ENCODE results near the gene RGL2.
"Not testable (repeated sequence)": the region's sequence is repeated elsewhere in the genome, so short reads cannot be mapped to it uniquely, and the experiment has no call there.

RGL2 gene

GRCh38 chr6:33273924-33274902 lies 24.5 kb downstream of the RGL2 start:
- no peak for DNase-seq (ENCODE audit: low read depth in 2 of 2)

- no peak for DNase-seq (ENCODE audit: low read depth in 2 of 2)
These were observed 25.4 kb downstream of the RGL2 start for GRCh38 chr6:33273129-33273923.

DNA sequence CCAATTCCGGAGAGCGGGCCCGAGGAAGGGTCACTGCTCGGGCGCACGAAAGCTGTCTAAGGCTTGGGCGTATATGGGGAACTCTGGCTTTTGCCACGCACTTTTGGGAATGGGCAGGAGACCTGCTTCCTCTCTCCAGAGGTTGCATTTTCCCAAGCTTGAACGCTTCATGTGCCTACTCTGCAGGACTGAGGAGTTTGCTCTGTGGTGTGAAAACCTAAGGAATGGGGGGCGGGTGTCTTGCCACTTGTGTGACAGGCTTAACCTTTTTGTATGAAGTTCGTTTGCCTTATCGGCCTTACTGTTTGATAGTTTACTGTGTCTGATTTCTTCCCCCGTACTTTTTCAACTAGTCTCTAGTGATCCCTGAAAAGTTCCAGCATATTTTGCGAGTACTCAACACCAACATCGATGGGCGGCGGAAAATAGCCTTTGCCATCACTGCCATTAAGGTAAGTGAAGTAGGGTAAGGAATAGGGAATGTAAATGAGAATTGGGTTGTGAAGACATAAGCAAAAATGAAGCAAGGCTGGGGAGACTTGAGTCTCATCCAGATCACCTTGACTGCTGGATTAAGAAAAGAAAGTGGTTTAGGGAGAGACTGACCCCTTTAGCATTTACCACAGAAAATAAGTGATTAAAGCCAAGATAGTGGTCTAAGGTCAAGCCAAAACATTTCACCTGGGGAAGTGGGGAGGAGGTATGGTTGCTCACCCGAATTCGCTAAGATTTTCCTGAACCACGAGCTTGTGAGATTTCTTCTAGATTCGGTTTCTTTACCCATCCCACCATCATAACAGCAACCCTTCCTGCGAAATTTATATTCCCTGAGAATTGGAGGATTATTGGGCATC lies 26.2 kb downstream of the RGL2 start:
- DNase-seq (ENCODE audit: low read depth in 2 of 2), result no peak

GRCh38 chr6:33271468-33272274 lies 27.1 kb downstream of the RGL2 start, which contains the start of the genes RPS18 and VPS52:
TSS of gene RPS18 (plus strand) at chr6:33272075. CDS start at chr6:33272120, 45 bp downstream.
TSS of gene VPS52 (minus strand) at chr6:33271876. CDS start at chr6:33271675, 201 bp downstream.
- DNase-seq (ENCODE audit: low read depth in 2 of 2), result peak; percentile 76 to 81

DNA sequence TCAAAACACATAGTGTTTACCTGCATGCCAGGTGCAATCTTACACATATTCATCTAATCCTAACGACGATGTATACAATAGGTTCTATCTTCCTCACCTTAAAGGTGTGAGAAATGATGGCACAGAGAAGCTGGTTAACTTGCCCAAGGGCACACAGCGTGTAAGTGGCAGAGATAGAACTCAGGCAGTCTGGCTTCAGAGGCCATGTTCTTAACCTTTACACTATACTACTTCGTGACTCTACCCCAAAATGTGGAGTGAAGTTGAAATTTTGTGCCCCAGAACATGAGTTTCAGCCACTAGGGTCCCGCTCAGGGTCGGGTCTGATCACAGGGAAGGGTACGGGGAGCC lies 27.6 kb downstream of the RGL2 start:
- DNase-seq (ENCODE audit: low read depth in 2 of 2), result no peak

DNA sequence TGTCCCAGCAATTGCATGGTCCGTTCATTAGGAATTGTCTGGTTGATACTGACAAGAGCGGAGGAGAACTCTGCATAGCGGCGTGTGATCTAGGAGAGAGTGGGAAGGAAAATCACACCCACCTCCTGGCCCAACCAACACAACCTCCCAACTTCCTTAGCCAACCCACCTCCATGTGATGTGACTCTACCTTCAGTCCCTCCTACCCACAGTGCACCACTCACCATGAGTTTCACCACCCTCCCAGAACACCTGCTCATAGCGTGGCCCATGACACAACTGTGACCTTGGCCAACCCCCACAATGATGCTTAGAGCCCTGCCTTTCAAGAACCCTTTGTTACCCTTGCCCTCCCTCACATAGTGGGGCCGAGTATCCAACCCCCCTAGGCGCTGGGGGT lies 34.7 kb downstream of the RGL2 start:
- DNase-seq (ENCODE audit: low read depth in 2 of 2), result no peak

GRCh38 chr6:33262490-33262889 lies 36.3 kb downstream of the RGL2 start:
- DNase-seq (ENCODE audit: low read depth in 2 of 2), result not testable (repeated sequence)

DNA sequence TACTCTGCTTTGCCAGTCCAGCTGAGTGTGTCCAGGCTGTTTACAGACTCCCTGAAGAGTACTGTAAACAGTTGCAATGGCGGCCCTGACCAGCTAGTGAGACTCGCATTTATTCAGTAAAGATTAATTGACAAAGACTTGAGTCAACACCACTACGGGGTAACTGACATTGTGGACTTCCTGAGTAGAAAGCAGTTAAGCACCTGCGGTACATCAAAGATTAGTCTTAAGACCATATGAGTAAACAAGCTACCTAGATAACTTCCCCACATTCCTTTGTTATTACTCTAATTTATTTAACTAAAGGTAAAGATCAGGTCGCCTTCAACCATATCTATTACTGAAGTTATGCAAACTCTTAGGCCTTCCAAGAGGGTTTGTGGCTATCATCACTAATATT lies 39.7 kb downstream of the RGL2 start:
- DNase-seq (ENCODE audit: low read depth in 2 of 2), result no peak

GRCh38 chr6:33254591-33254990 lies 44.2 kb downstream of the RGL2 start:
- DNase-seq (ENCODE audit: low read depth in 2 of 2), result no peak

DNA sequence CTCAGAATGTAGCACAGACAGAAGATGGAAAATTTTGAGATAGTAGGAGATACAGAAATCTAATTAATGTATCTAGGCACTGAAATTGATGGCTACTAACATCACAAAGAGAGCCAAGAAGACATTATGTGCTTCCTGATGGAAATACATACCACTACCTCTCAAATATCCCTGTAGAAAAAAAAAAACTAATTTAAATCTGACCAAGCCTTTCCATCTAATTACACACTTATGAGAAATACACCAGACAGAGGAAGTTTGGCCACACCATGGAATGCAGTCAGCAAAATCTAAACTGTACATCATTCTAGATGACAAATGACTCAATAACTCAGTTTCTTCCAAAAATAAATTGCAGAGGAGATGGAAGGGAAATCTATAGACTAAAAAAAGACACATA lies 46.0 kb downstream of the RGL2 start:
- DNase-seq (ENCODE audit: low read depth in 2 of 2), result no peak

GRCh38 chr6:33251395-33252012 lies 47.2 kb downstream of the RGL2 start:
- DNase-seq (ENCODE audit: low read depth in 2 of 2), result no peak

DNA sequence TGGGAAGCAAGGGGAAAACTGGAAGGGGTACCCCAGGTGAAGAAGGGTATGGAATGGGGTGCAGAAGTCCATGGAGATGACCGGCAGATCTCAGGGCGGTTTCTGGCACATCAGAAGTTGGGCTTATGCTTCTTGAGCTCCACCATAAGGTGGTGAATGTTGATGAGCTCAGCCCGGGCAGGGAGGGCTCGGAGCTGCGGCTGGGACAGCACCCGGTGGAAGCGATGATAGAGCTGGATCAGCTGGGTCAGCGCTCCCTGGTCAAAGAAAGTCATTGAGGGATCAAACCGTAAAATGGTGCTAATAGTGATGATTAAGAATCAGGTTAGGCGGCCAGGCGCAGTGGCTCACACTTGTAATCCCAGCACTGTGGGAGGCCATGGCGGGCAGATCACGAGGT lies 48.0 kb downstream of the RGL2 start:
- DNase-seq (ENCODE audit: low read depth in 2 of 2), result no peak

DNA sequence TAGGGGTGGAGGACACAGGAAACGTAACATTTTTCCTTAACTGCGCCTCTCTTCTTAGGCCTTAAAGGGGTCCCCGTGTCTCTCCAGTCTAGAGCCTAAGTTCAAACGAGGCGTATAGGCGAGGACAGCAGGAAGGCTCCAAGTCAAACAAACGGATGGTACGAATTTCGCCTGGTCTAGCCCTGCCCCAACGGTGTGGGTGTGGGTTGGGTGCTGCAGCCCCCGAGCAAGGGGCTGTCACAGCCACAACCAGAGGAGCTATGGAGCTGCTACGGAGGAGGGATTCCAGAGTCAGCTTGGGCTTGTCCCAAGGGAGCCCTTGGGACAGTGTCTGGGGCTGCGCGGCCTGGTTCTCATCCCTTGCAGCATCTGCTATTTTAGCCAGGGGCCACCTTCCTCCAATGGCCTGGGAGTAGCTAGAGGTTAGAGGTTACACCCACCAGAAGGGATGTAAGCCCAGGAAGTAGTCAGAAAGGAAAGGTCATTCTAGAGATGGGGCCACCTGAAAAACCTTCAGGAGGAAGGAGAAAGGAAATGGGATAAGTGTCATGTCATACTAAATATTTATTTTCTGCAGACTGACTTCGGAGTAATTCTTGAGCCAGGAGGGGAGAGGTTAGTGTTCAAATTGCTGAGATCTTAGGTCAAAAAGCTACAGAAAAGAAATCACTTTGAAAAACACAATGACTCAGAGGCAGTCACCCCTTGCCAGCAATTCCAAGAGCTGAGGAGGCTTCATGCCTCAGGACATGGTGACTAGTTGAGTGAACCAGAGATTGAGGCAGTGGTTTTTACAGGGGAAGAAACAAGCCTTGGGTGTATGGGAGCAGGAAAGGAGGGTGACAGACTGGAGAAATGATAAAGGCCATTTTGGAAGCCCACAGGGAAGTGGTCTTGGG lies 48.8 kb downstream of the RGL2 start:
- no peak for DNase-seq (ENCODE audit: low read depth in 2 of 2)

DNA sequence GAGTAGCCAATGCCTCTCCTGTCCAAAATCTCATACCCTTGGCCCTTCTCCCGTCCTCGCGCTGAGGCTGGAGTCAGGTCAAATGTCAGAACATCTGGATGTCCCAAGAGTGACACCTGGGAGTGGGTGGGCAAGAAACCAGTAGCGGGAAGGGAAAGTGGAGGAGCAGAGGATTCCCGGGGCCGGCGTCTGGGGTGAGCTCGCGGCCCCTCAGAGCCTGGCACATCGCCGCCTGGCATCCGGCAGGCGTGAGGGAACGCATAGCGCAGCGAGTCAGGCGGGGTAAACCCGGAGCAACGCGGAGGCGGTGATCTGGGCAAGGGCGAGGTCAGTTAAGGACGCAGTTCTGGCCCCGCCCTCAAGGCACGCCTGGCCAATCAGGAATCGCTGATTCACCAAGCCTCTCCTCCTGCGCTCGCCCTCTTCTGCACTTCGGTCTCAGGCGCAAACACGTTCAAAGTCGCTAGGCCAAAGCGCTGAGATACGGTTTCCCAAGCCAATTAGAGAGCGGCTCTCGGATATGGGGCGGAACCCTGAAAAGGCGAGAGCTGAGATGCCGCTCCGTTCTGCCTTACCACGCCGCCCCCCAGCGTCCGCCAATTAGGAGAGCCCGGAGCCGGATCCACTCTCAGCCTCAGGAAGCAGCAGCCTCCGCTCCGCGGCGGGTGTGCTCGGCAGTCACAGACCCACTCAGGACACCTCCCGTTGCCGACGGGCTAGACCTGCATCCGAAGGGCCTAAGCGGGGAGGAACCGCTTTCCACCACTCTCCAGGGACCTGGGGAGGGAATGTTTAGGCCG lies 49.6 kb downstream of the RGL2 start:
- peak; percentile 85 to 86 for DNase-seq (ENCODE audit: low read depth in 2 of 2)

DNA sequence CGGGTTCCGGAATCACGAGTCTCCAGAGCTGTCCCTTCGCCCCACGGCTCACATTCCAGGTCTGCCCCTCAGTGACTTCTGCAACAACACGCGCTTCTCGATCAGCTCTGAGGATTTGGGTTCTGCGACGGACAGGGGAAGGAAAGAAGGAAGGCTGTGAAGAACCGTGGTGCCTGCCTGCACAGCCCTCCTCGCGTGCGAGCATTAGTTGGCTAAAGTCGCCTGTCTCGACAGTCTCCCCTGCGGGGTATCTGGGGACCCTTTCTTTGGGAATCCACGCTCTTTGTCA lies 50.2 kb downstream of the RGL2 start:
- no peak for DNase-seq (ENCODE audit: low read depth in 2 of 2)

DNA sequence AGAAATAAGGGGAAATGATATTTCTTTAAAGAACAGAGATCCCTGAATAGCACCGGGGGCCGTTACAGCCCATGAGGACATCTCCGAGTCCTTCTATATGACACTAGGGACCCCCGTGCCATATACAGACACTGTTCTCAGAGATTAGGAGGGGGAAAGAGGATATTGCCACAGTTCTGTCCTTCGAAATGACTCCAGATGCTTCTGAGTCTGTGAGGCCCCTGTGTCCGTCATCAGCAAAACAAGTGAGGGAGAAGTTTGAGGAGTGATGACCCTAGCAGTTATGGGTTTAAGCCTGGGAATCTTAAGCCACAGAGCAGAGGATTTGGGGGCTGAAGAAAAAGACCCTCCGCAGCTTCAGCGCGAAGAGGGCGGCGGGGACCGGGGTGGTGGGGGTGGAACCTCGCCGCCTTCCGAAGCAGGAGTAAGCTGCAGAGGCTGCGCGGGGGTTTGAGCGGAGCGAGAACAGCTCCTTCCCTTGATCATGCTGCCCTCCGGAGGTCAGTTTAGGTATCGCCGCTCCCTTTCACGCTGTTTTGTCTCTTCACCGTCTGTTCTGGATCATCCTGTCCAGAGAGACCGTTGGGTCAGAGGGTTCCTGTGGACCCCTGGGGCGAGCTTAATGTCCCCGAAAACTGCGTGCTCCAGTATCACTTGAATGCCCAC lies 50.6 kb downstream of the RGL2 start:
- peak; percentile 81 to 86 for DNase-seq (ENCODE audit: low read depth in 2 of 2)

- no peak for DNase-seq (ENCODE audit: low read depth in 2 of 2)
These were observed 55.3 kb downstream of the RGL2 start for GRCh38 chr6:33243476-33243875.

DNA sequence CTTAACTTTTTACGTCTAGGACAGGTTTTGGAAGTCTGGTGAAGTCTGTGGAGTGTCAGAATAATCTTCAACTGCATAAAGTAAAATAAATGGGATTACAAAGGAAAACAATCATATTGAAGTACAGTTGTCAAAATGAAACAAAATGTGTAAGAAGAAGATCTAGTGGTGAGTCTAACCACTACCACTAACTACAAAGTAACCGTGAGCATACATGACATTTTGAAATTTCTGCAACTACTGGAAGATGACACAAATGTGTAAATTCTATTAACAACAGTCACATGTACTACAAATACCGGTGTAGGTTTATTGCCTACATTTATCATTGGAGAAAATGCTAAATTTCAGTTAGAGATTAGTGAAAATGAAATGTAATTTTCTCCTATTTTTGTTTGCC lies 56.8 kb downstream of the RGL2 start:
- no peak for DNase-seq (ENCODE audit: low read depth in 2 of 2)
